H9 (cell line): ENCODE results near the gene PTCRA. TPM values are rescaled to one million over a fixed set of nuclear protein-coding genes. Genes with fewer than 3 reads are reported as not detected.

ENCODE experiments used
- DNase-seq: peaks from one replicate; pipeline ENCODE4 v3.0.0-alpha.2; 2017
- H2AFZ ChIP-seq: one replicate; pipeline ENCODE4 v1.6.1; 2013; ENCODE audit warnings: mild to moderate bottlenecking, low read length, control low read depth, moderate library complexity
- H2AK5ac ChIP-seq: 2 replicates; pipeline ENCODE4 v1.6.1; 2013; ENCODE audit warnings: low read length, control low read depth, mixed read lengths; ENCODE audit not compliant: insufficient read length
- H2BK120ac ChIP-seq: one replicate; pipeline ENCODE4 v1.6.1; 2013; ENCODE audit warnings: low read depth, mild to moderate bottlenecking, low read length, control low read depth, inconsistent platforms; ENCODE audit not compliant: poor library complexity, severe bottlenecking
- H2BK12ac ChIP-seq: 2 replicates; pipeline ENCODE4 v1.6.1; 2013; ENCODE audit warnings: low read length, control low read depth, mixed read lengths, low read depth; ENCODE audit not compliant: insufficient read length
- H2BK15ac ChIP-seq: 2 replicates; pipeline ENCODE4 v1.6.1; 2013; ENCODE audit warnings: low read depth, low read length, control low read depth
- H2BK20ac ChIP-seq: one replicate; pipeline ENCODE4 v1.6.1; 2013; ENCODE audit warnings: low read depth, mild to moderate bottlenecking, low read length, control low read depth, inconsistent platforms; ENCODE audit not compliant: poor library complexity, severe bottlenecking
- H2BK5ac ChIP-seq: 2 replicates; pipeline ENCODE4 v1.6.1; 2013; ENCODE audit warnings: low read length, control low read depth, mixed read lengths; ENCODE audit not compliant: insufficient read length
- H3K14ac ChIP-seq: 2 replicates; pipeline ENCODE4 v1.6.1; 2013; ENCODE audit warnings: low read length, control low read depth; ENCODE audit not compliant: insufficient read depth
- H3K18ac ChIP-seq: 2 replicates; pipeline ENCODE4 v1.6.1; 2013; ENCODE audit warnings: low read depth, mild to moderate bottlenecking, mixed read lengths, low read length, control low read depth; ENCODE audit not compliant: insufficient read length
- H3K23ac ChIP-seq: 2 replicates; pipeline ENCODE4 v1.6.1; 2013; ENCODE audit warnings: low read length, control low read depth, mixed read lengths, low read depth; ENCODE audit not compliant: insufficient read length
- H3K23me2 ChIP-seq: 2 replicates; pipeline ENCODE4 v1.6.1; 2013; ENCODE audit warnings: low read depth, mild to moderate bottlenecking, mixed read lengths, low read length, control low read depth; ENCODE audit not compliant: insufficient read length, poor library complexity, severe bottlenecking
- H3K27ac ChIP-seq: 2 replicates; pipeline ENCODE4 v1.5.1; 2013; ENCODE audit warnings: low read length, control low read depth, mixed read lengths, low read depth; ENCODE audit not compliant: insufficient read length
- H3K27me3 ChIP-seq: 2 replicates; pipeline ENCODE4 v1.6.1; 2013; ENCODE audit warnings: low read length, control low read depth, inconsistent platforms; ENCODE audit not compliant: insufficient read depth
- H3K4ac ChIP-seq: 2 replicates; pipeline ENCODE4 v1.6.1; 2013; ENCODE audit warnings: low read depth, mild to moderate bottlenecking, control low read depth, inconsistent platforms, low read length, moderate library complexity
- H3K4me1 ChIP-seq: 2 replicates; pipeline ENCODE4 v1.6.1; 2013; ENCODE audit warnings: low read length, control low read depth, inconsistent platforms; ENCODE audit not compliant: insufficient read depth
- H3K4me2 ChIP-seq: 2 replicates; pipeline ENCODE4 v1.6.1; 2013; ENCODE audit warnings: low read length, control low read depth, mixed read lengths; ENCODE audit not compliant: insufficient read length, insufficient read depth
- H3K56ac ChIP-seq: 2 replicates; pipeline ENCODE4 v1.6.1; 2013; ENCODE audit warnings: low read depth, mild to moderate bottlenecking, mixed read lengths, low read length, control low read depth; ENCODE audit not compliant: insufficient read length
- H3K79me1 ChIP-seq: 2 replicates; pipeline ENCODE4 v1.6.1; 2013; ENCODE audit warnings: low read depth, mild to moderate bottlenecking, moderate library complexity, low read length, control low read depth, inconsistent platforms; ENCODE audit not compliant: insufficient read depth, poor library complexity, severe bottlenecking
- H3K79me2 ChIP-seq: 2 replicates; pipeline ENCODE4 v1.6.1; 2013; ENCODE audit warnings: low read length, control low read depth, inconsistent platforms; ENCODE audit not compliant: insufficient read depth
- H3K9ac ChIP-seq: 2 replicates; pipeline ENCODE4 v1.6.1; 2013; ENCODE audit warnings: low read length, control low read depth, mixed read lengths; ENCODE audit not compliant: insufficient read length; ENCODE audit errors: extremely low read depth
- H3K9me3 ChIP-seq: one replicate; pipeline ENCODE4 v1.6.1; 2013; ENCODE audit warnings: low read depth, low read length, inconsistent platforms; ENCODE audit not compliant: control insufficient read depth
- H3T11ph ChIP-seq: one replicate; pipeline ENCODE4 v1.6.1; 2013; ENCODE audit warnings: mild to moderate bottlenecking, low read length, control low read depth, inconsistent platforms
- H4K20me1 ChIP-seq: one replicate; pipeline ENCODE4 v1.6.1; 2013; ENCODE audit not compliant: control insufficient read depth, insufficient read length, insufficient read depth
- H4K5ac ChIP-seq: 2 replicates; pipeline ENCODE4 v1.6.1; 2013; ENCODE audit warnings: low read depth, mild to moderate bottlenecking, mixed read lengths, low read length, control low read depth; ENCODE audit not compliant: insufficient read length
- H4K8ac ChIP-seq: replicated peaks from 2 replicates; pipeline ENCODE4 v1.6.1; 2013; ENCODE audit warnings: low read length, control low read depth, mixed read lengths, low read depth; ENCODE audit not compliant: insufficient read length
- H4K91ac ChIP-seq: 2 replicates; pipeline ENCODE4 v1.6.1; 2013; ENCODE audit warnings: low read depth, mild to moderate bottlenecking, moderate library complexity, mixed read lengths, low read length, control low read depth; ENCODE audit not compliant: insufficient read length
- H3K27ac Mint-ChIP-seq, 3 experiments: 2 replicates in 2 of 3; 3 replicates in 1 of 3; pipeline ENCODE4 v1.8.0; 2020 to 2021; ENCODE audit warnings: mixed read lengths in 3 of 3, mild to moderate bottlenecking in 1 of 3, moderate library complexity in 1 of 3
- H3K27me3 Mint-ChIP-seq: 2 replicates; pipeline ENCODE4 v1.8.0; 2021; ENCODE audit warnings: low read depth, mild to moderate bottlenecking, moderate library complexity, mixed read lengths
- H3K36me3 Mint-ChIP-seq, 3 experiments: 2 replicates in 2 of 3; 3 replicates in 1 of 3; pipeline ENCODE4 v1.8.0; 2020 to 2021; ENCODE audit warnings: low read depth in 3 of 3, mixed read lengths in 3 of 3; ENCODE audit not compliant: insufficient read depth in 1 of 3
- H3K4me1 Mint-ChIP-seq, 2 experiments: 2 replicates each; pipeline ENCODE4 v1.8.0; 2020; ENCODE audit warnings: mixed read lengths in 2 of 2
- H3K4me3 Mint-ChIP-seq, 2 experiments: 2 replicates in 1 of 2; 3 replicates in 1 of 2; pipeline ENCODE4 v1.8.0; 2020 to 2021; ENCODE audit warnings: mild to moderate bottlenecking in 2 of 2, mixed read lengths in 2 of 2, moderate library complexity in 1 of 2
- H3K9me3 Mint-ChIP-seq, 2 experiments: 2 replicates in 1 of 2; 3 replicates in 1 of 2; pipeline ENCODE4 v1.8.0; 2020; ENCODE audit warnings: mild to moderate bottlenecking in 2 of 2, mixed read lengths in 2 of 2, moderate library complexity in 1 of 2
- CTCF ChIP-seq: fragments of 200-600 bp; sonication (generic); conservative IDR thresholded peaks from 3 replicates; pipeline ENCODE4 v1.8.0; 2021; ENCODE audit warnings: antibody characterized with exemption, mild to moderate bottlenecking
- WGBS: extraction: QIAGEN DNeasy Blood & Tissue Kit; methylation state at CpG from one replicate; pipeline ENCODE4 v1.1.7; 2013; ENCODE audit warnings: missing lambda C conversion rate, low lambda C conversion rate, mixed read lengths; ENCODE audit not compliant: insufficient read length; ENCODE audit errors: extremely low coverage; 5-methylcytosine and 5-hydroxymethylcytosine counted together
- total RNA-seq: library from RNA; stranded (reverse); gene quantifications from 2 replicates; pipeline ENCODE4 v1.2.1, GENCODE V29; 2021

The PTCRA gene
- total RNA-seq, 1 experiment from 2014 or later, result not detected

- Mint-ChIP-seq H3K4me3 (no peak overlapping the region; a peak in 1 of 5 replicates), H3K36me3 (peaks cover 11 to 57% (median 21%) of the 10 kb centered on the region in 3 experiments; a peak in 6 of 7 replicates), H3K27ac (peak overlapping the region in 1 of 3 experiments; percentile 21; a peak in 1 of 7 replicates), H3K4me1 (peaks cover 9 to 14% of the 10 kb centered on the region in 2 experiments), H3K27me3 (no peaks in the 10 kb centered on the region), H3K9me3 (no peaks in the 10 kb centered on the region; a peak in 1 of 5 replicates)
- Histone ChIP-seq H2BK12ac (no peak overlapping the region), H3K18ac (no peak overlapping the region), H3K23ac (no peak overlapping the region), H3K9ac (no peak overlapping the region), H3K27ac (no peak overlapping the region), H2BK120ac (no peak overlapping the region), H2AK5ac (no peak overlapping the region), H3T11ph (no peak overlapping the region), H2BK5ac (no peak overlapping the region), H2AFZ (no peak overlapping the region), H3K23me2 (no peaks in the 10 kb centered on the region), H3K14ac (no peak overlapping the region), H3K4me2 (no peak overlapping the region), H3K79me1 (no peaks in the 10 kb centered on the region), H4K5ac (no peak overlapping the region), H3K79me2 (peaks cover 2% of the 10 kb centered on the region; the same call in 1 of the 2 replicates), H2BK20ac (no peak overlapping the region), H4K8ac (no peak overlapping the region), H2BK15ac (no peak overlapping the region), H3K27me3 (no peaks in the 10 kb centered on the region), H3K4ac (no peak overlapping the region), H4K20me1 (peaks cover 2% of the 10 kb centered on the region), H3K9me3 (no peaks in the 10 kb centered on the region), H3K56ac (no peak overlapping the region), H4K91ac (no peak overlapping the region), H3K4me1 (no peaks in the 10 kb centered on the region)
- no CpG with 5 or more reads among the region's 7 CpGs for WGBS
- DNase-seq, result no peak
- no peak for TF ChIP-seq CTCF
Measured at GRCh38 chr6:42942444-42942843, 26.6 kb downstream of the PTCRA start.
